ENCODE data around the gene ABCA10.

DNA sequence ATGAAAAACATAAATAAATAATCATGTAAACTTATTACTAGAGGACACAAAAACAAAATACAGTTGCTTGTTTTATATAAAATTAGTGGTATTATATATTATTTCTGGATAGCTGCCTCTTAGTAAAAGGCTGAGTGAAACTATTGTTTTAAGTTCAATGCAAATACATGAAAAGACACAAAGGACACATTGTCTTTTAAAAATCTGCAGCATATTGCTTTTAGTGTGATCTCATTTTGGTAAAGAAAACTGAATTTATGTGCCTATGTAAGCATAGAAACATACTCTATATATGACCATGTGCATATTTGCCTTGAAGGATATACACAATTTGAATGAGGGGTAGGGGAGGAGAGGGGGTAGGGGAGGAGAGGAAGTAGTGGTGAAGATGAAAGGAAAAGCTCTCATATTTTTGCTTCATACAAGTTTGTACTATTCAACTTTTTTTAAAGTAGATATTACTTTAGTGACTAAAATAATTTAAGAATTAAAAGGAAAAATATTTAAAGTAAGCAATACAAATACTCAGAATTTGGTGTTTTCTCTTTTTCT is 5.8 kb downstream of the ABCA10 start:
- TF ChIP-seq, protein P1, sequence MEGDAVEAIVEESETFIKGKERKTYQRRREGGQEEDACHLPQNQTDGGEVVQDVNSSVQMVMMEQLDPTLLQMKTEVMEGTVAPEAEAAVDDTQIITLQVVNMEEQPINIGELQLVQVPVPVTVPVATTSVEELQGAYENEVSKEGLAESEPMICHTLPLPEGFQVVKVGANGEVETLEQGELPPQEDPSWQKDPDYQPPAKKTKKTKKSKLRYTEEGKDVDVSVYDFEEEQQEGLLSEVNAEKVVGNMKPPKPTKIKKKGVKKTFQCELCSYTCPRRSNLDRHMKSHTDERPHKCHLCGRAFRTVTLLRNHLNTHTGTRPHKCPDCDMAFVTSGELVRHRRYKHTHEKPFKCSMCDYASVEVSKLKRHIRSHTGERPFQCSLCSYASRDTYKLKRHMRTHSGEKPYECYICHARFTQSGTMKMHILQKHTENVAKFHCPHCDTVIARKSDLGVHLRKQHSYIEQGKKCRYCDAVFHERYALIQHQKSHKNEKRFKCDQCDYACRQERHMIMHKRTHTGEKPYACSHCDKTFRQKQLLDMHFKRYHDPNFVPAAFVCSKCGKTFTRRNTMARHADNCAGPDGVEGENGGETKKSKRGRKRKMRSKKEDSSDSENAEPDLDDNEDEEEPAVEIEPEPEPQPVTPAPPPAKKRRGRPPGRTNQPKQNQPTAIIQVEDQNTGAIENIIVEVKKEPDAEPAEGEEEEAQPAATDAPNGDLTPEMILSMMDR (IDR thresholded peaks at IDR 0.05), result no peak
- no peak for TF ChIP-seq POLR2A (IDR thresholded peaks at IDR 0.05)
